ENCODE measurements around the gene CATSPERD. TPM values are rescaled to one million over a fixed set of nuclear protein-coding genes. Genes with fewer than 3 reads are reported as not detected.
A peak's percentile ranks its signal among the peaks of the same experiment; 100 is the strongest.

CATSPERD gene
- total and polyA plus RNA-seq, 2 of the 4 experiments (the other 2 are of a cell fraction): not detected

DNA sequence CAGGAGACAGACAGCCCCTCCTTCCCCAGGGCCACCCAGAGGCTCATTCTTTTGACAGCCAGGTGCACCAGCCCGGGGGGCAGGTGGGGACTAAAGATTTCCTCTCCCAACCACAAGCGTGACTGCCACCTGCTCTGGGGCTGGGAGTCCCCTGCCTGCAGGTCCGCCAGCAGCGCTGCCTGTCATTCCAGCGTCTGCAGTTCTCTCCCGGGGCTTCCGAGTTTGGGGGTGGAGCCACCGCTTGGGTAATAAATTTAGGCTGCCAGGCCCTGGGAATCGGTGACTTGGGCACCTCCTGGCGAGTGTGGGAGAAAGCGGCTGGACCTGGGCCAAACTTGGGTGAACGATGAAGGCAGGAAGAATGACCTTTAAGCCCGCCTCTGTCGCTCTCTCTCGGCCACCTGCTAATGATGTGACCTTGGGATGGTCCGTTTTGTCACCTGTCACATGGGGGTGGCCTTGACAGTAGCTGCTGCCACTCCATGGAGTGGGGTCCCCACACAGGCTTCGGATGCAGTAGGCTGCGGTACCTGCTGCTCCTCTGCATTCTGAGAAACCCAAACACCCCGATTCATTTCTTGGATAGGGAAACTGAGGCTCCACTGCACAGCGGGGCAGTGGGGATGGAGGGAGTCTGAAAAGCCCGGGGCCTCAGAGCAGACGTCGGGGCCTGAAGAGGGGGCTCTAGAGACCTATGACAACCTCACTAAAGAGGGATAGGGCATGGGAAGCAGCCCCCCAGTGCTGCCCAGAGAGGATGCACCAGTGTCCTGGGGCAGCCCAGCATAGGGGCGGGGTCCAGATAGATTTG, 106.3 kb downstream of the CATSPERD start:
- Histone ChIP-seq H3K56ac (ENCODE audit: extremely low read depth, insufficient read depth, low read length) (no peak overlapping the region), H3K18ac (ENCODE audit: low read depth, low read length) (no peak overlapping the region), H3K27me3 (ENCODE audit: control insufficient read depth, insufficient read depth, low read length) (no peaks in the 10 kb centered on the region; the same call in 1 of the 2 replicates), H3K9me3 (ENCODE audit: control insufficient read depth, insufficient read depth, low read length) (no peaks in the 10 kb centered on the region), H3K14ac (replicated peaks; ENCODE audit: low read depth, low read length) (no peak overlapping the region), H4K91ac (ENCODE audit: insufficient read depth, low read depth, low read length) (no peak overlapping the region), H3K4ac (ENCODE audit: low read depth, low read length) (no peak overlapping the region), H3K23ac (ENCODE audit: low read depth, low read length) (no peak overlapping the region), H3K4me1 (ENCODE audit: control insufficient read depth, insufficient read depth, low read length) (peaks cover 15% of the 10 kb centered on the region), H2AFZ (replicated peaks; ENCODE audit: low read length, poor library complexity) (peak overlapping the region; percentile 17), H2BK20ac (ENCODE audit: low read depth, low read length) (no peak overlapping the region), H3K4me3 (ENCODE audit: insufficient read depth, low read depth, low read length) (no peak overlapping the region), H2BK15ac (ENCODE audit: low read depth, low read length) (no peak overlapping the region), H3K9ac (ENCODE audit: low read depth, low read length) (no peak overlapping the region), H4K20me1 (ENCODE audit: insufficient read depth, low read length) (no peaks in the 10 kb centered on the region), H2AK5ac (ENCODE audit: low read depth, low read length) (peak overlapping the region; percentile 66; the same call in 1 of the 2 replicates), H2BK120ac (ENCODE audit: low read depth, low read length) (no peak overlapping the region), H2BK5ac (ENCODE audit: low read depth, low read length, poor library complexity, severe bottlenecking) (no peak overlapping the region), H4K8ac (ENCODE audit: low read depth in 2 of 2, low read length in 2 of 2) (peak overlapping the region; percentile 74 to 89; a peak in 2 of 4 replicates), H2AK9ac (replicated peaks; ENCODE audit: low read depth, low read length, poor library complexity) (peak overlapping the region; percentile 58), H3K4me2 (ENCODE audit: low read depth, low read length) (no peak overlapping the region), H3K27ac (ENCODE audit: insufficient read depth, low read length) (no peak overlapping the region), H3K36me3 (ENCODE audit: control insufficient read depth, insufficient read depth, low read length) (no peaks in the 10 kb centered on the region), H3K79me1 (ENCODE audit: low read depth in 1 of 2, low read length in 2 of 2) (peaks cover 0 to 6% of the 10 kb centered on the region in 2 experiments; a peak in 2 of 4 replicates), H4K5ac (ENCODE audit: low read depth, low read length) (no peak overlapping the region), H3K9me1 (ENCODE audit: insufficient read depth, low read length) (peaks cover 4% of the 10 kb centered on the region; the same call in 1 of the 2 replicates)
- 24% methylated on average over 10 of the region's 24 CpGs; no CpG with 5 or more reads in 1 of the 2 experiments for WGBS, 2 experiments (ENCODE audit: extremely low coverage in 2 of 2, insufficient read length in 1 of 2)
- POLR2A ChIA-PET (ENCODE audit: unreplicated experiment): no interaction called here
- DNase-seq: no peak
- intact Hi-C loops (cut with micrococcal nuclease): loop anchor here (5.0 kb wide), 1 partner anchor 66 kb away; no protein-coding TSS in a partner anchor
- in situ Hi-C loops (cut with MboI; ENCODE audit: low sequenced_read_pairs): no loop called here
- no TSS peak for BruUV-seq (replicated peaks)
- CTCF ChIA-PET: interaction anchor here (2.2 kb wide), 1 partner anchor 23 kb away, joined by 7 read pairs; no protein-coding TSS in a partner anchor
- ATAC-seq (ENCODE audit: low read depth): no peak
- dilution Hi-C loops (cut with HindIII; ENCODE audit: low sequenced_read_pairs, unreplicated experiment): no loop called here
- TF ChIP-seq, protein P1, sequence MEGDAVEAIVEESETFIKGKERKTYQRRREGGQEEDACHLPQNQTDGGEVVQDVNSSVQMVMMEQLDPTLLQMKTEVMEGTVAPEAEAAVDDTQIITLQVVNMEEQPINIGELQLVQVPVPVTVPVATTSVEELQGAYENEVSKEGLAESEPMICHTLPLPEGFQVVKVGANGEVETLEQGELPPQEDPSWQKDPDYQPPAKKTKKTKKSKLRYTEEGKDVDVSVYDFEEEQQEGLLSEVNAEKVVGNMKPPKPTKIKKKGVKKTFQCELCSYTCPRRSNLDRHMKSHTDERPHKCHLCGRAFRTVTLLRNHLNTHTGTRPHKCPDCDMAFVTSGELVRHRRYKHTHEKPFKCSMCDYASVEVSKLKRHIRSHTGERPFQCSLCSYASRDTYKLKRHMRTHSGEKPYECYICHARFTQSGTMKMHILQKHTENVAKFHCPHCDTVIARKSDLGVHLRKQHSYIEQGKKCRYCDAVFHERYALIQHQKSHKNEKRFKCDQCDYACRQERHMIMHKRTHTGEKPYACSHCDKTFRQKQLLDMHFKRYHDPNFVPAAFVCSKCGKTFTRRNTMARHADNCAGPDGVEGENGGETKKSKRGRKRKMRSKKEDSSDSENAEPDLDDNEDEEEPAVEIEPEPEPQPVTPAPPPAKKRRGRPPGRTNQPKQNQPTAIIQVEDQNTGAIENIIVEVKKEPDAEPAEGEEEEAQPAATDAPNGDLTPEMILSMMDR (conservative IDR thresholded peaks at IDR 0.05; ENCODE audit: low read depth, low read length): 0 out of 2 replicates have a peak, but pooled peaks have one; percentile 15
- TF ChIP-seq CHD1 (IDR thresholded peaks at IDR 0.05; ENCODE audit: low read depth, low read length): no peak
